Measurements from ENCODE around the gene ETFRF1. TPM values are rescaled to one million over a fixed set of nuclear protein-coding genes. Genes with fewer than 3 reads are reported as not detected.

Gene ETFRF1
- total RNA-seq, 2 experiments from 2014 or later, result 10.1 to 11.0 TPM

DNA sequence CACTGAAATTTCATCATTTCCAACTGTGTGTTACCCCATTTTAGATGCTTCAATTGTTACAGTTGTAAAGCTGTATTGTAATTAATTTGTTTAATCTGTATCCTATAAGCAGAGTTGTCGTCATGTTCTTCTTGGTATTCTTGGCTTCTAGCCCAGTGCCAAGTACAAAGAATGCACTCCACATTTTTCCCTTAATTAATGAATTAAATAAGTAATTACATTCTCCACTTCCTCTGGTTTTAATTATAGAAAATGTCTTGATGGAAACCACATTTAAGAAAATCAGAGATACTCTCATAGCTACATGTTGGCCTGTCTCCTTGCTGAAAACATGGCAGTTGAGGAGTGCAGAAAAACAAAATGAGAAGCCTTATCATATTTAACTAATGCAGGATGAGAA, 823 bp upstream of the ETFRF1 start:
- ATAC-seq (no peak), DNase-seq (no peak)
- TF ChIP-seq, protein P1, sequence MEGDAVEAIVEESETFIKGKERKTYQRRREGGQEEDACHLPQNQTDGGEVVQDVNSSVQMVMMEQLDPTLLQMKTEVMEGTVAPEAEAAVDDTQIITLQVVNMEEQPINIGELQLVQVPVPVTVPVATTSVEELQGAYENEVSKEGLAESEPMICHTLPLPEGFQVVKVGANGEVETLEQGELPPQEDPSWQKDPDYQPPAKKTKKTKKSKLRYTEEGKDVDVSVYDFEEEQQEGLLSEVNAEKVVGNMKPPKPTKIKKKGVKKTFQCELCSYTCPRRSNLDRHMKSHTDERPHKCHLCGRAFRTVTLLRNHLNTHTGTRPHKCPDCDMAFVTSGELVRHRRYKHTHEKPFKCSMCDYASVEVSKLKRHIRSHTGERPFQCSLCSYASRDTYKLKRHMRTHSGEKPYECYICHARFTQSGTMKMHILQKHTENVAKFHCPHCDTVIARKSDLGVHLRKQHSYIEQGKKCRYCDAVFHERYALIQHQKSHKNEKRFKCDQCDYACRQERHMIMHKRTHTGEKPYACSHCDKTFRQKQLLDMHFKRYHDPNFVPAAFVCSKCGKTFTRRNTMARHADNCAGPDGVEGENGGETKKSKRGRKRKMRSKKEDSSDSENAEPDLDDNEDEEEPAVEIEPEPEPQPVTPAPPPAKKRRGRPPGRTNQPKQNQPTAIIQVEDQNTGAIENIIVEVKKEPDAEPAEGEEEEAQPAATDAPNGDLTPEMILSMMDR (IDR thresholded peaks at IDR 0.05), result no peak
- Mint-ChIP-seq H3K27ac (peak overlapping the region; percentile 95), H3K4me1 (ENCODE audit: low read depth) (peaks cover 16% of the 10 kb centered on the region), H3K9me3 (no peaks in the 10 kb centered on the region), H3K27me3 (no peaks in the 10 kb centered on the region), H3K4me3 (peak overlapping the region; percentile 92), H3K36me3 (ENCODE audit: low read depth) (no peaks in the 10 kb centered on the region)
- ChIA-PET CTCF (interaction anchor here (1.1 to 1.8 kb wide), 2 partner anchors 39 to 47 kb away, joined by 8 read pairs; no protein-coding TSS in a partner anchor), POLR2A (interaction anchor here (1.5 kb wide), 1 partner anchor 14 kb away, joined by 5 read pairs; no protein-coding TSS in a partner anchor)
- intact Hi-C loops (cut with micrococcal nuclease), result no loop called here

DNA sequence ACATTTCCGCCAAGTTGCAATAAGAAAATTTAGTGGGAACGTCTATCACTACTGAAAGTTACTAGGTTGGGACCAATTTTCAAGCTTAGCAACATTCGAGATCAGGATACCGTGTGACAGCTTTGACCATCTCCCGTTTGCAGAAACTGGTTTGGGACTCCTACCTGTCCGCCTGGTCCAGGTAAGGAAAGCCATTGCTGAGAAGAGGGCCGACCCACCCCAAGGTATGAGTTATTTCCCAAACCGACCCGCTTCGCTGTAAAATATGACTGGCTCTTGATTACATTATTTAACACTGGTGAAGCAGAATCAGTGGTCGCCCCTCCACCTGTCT, 348 bp upstream of the ETFRF1 start:
- Mint-ChIP-seq H3K27me3 (no peaks in the 10 kb centered on the region), H3K36me3 (ENCODE audit: low read depth) (no peaks in the 10 kb centered on the region), H3K9me3 (no peaks in the 10 kb centered on the region), H3K4me1 (ENCODE audit: low read depth) (peaks cover 16% of the 10 kb centered on the region), H3K27ac (peak overlapping the region; percentile 95), H3K4me3 (peak overlapping the region; percentile 92)
- POLR2A ChIA-PET, result interaction anchor here (1.5 kb wide), 1 partner anchor 14 kb away, joined by 5 read pairs; no protein-coding TSS in a partner anchor
- no peak for ATAC-seq
- intact Hi-C loops (cut with micrococcal nuclease), result loop anchor here (5.0 kb wide), 1 partner anchor 43 kb away; no protein-coding TSS in a partner anchor
- CTCF ChIA-PET, result interaction anchor here (1.0 to 1.8 kb wide), 3 partner anchors 40 to 100 kb away, joined by 3 to 8 read pairs (median 8); no protein-coding TSS in a partner anchor
- no peak for DNase-seq
- TF ChIP-seq, protein P1 (IDR thresholded peaks at IDR 0.05), result no peak

DNA sequence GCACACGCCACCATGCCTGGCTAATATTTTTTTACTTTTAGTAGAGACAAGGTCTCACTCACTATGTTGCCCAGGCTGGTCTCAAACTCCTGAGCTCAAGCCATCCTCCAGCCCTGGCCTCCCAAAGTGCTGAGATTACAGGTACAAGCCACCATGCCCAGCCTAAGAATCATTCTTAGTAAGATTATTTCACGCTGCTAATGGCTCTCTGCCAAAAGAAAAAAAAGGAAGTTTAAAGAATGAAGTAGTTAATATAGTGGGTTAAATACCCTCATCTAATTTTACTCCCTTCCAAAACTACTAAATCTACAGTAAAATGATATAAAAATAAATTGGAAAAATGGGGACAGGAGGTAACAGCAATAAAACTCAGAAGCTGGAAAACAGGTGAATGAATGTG, 2.6 kb downstream of the ETFRF1 start:
- CTCF ChIA-PET, result interaction anchor here (1.2 to 2.1 kb wide), 3 partner anchors 13 to 206 kb away, joined by 3 to 8 read pairs (median 5); no protein-coding TSS in a partner anchor
- TF ChIP-seq, protein P1 (IDR thresholded peaks at IDR 0.05), result no peak

DNA sequence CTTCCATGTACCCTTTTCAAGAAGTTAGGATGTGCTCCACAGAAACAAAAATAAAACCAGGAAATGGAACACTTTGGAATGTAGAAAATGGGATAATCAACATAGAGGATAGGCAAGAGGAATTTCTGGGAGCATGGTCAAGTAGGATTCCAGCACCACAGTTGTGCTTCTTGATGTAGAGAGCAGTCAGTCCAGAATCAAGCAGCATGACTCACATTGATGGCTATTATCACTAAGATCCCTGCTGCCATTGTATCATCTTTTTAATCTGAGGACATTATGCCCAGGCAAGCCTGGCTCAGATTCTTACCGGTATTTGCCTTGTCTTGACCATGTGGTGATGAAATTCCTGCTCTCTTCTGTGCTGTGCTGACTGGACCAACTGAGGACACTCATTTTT, 5.7 kb downstream of the ETFRF1 start:
- DNase-seq, result no peak
- Mint-ChIP-seq H3K4me3 (no peak overlapping the region), H3K27ac (no peak overlapping the region)

More for the DNA sequence above, 2.6 kb downstream of the ETFRF1 start:
- peaks cover 26% of the 10 kb centered on the region for H3K4me1 Mint-ChIP-seq (ENCODE audit: low read depth)
- DNase-seq (no peak), ATAC-seq (no peak)
- H3K36me3 Mint-ChIP-seq (ENCODE audit: low read depth), result peaks cover 7% of the 10 kb centered on the region
- no peak overlapping the region for H3K4me3 Mint-ChIP-seq
- POLR2A ChIA-PET, result interaction anchor here (0.7 kb wide), 1 partner anchor 210 kb away, joined by 3 read pairs; no protein-coding TSS in a partner anchor
- no peaks in the 10 kb centered on the region for H3K27me3 Mint-ChIP-seq
- H3K27ac Mint-ChIP-seq, result no peak overlapping the region
- intact Hi-C loops (cut with micrococcal nuclease), result loop anchor here (5.0 kb wide), 1 partner anchor 40 kb away; no protein-coding TSS in a partner anchor
- H3K9me3 Mint-ChIP-seq, result no peaks in the 10 kb centered on the region

DNA sequence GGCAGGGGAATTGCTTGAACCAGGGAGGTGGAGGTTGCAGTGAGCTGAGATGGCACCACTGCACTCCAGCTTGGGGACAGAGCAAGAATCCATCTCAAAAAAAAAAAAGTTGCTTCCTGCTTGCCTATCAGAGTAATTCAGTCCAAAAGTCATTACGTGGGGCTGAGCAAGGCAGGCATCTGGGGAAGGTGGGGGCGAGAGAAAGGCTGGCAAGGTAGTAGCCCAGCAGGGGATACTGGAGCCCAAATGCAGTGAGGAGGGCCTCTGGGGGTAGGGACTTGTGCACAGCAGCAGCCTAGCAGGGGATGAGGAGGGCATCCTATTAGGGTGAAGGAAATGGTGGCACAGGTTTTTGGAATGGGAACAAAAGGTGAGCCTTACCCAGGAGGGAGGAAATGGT, 7.1 kb downstream of the ETFRF1 start:
- CTCF ChIA-PET, result no interaction called here
- DNase-seq (no peak), ATAC-seq (no peak)
- H3K27ac Mint-ChIP-seq, result no peak overlapping the region
- no peaks in the 10 kb centered on the region for H3K9me3 Mint-ChIP-seq
- H3K36me3 Mint-ChIP-seq (ENCODE audit: low read depth), result peaks cover 13% of the 10 kb centered on the region
- TF ChIP-seq, protein P1 (IDR thresholded peaks at IDR 0.05), result no peak
- peaks cover 15% of the 10 kb centered on the region for H3K4me1 Mint-ChIP-seq (ENCODE audit: low read depth)
- POLR2A ChIA-PET, result no interaction called here
- H3K27me3 Mint-ChIP-seq, result no peaks in the 10 kb centered on the region
- intact Hi-C loops (cut with micrococcal nuclease), result no loop called here
- H3K4me3 Mint-ChIP-seq, result no peak overlapping the region

More for the DNA sequence above, 5.7 kb downstream of the ETFRF1 start:
- TF ChIP-seq, protein P1 (IDR thresholded peaks at IDR 0.05), result no peak
- intact Hi-C loops (cut with micrococcal nuclease), result no loop called here
- no peaks in the 10 kb centered on the region for H3K27me3 Mint-ChIP-seq
- no peaks in the 10 kb centered on the region for H3K9me3 Mint-ChIP-seq
- peaks cover 12% of the 10 kb centered on the region for H3K36me3 Mint-ChIP-seq (ENCODE audit: low read depth)
- CTCF ChIA-PET, result no interaction called here
- H3K4me1 Mint-ChIP-seq (ENCODE audit: low read depth), result peaks cover 20% of the 10 kb centered on the region
- POLR2A ChIA-PET, result no interaction called here
- no peak for ATAC-seq

All from activated CD8-positive, alpha-beta T cell treated with anti-CD3 and anti-CD28 coated beads for 36 hours (primary cell).